GM21447 (cell line): ENCODE data around the gene TESK2.
A peak's percentile ranks its signal among the peaks of the same experiment; 100 is the strongest.
"Not testable (repeated sequence)": the region's sequence is repeated elsewhere in the genome, so short reads cannot be mapped to it uniquely, and the experiment has no call there.

ENCODE experiments used
- ATAC-seq: cut with Tn5 transposase; IDR thresholded peaks from one replicate; pipeline ENCODE4 v1.9.1; 2021; ENCODE audit not compliant: unreplicated experiment

Gene TESK2

GRCh38 chr1:45421935-45422334 lies 69.0 kb downstream of the TESK2 start:
- ATAC-seq: no peak

GRCh38 chr1:45414746-45415145 lies 76.2 kb downstream of the TESK2 start:
- no peak for ATAC-seq

- no peak for ATAC-seq
Measured at GRCh38 chr1:45412899-45413298, 78.1 kb downstream of the TESK2 start.

- no peak for ATAC-seq
Measured at GRCh38 chr1:45411510-45411899, 79.5 kb downstream of the TESK2 start.

GRCh38 chr1:45410850-45411509 lies 80.0 kb downstream of the TESK2 start:
- ATAC-seq: no peak

GRCh38 chr1:45409276-45409675 lies 81.7 kb downstream of the TESK2 start:
- ATAC-seq: no peak

GRCh38 chr1:45407629-45408287 lies 83.2 kb downstream of the TESK2 start:
- ATAC-seq: no peak

- ATAC-seq: no peak
Measured at GRCh38 chr1:45405636-45406035, 85.3 kb downstream of the TESK2 start.

- no peak for ATAC-seq
Measured at GRCh38 chr1:45403718-45404117, 87.2 kb downstream of the TESK2 start.

GRCh38 chr1:45403298-45403697 lies 87.7 kb downstream of the TESK2 start:
- ATAC-seq: no peak

- no peak for ATAC-seq
Measured at GRCh38 chr1:45401524-45401923, 89.4 kb downstream of the TESK2 start.

GRCh38 chr1:45400049-45400448 lies 90.9 kb downstream of the TESK2 start:
- no peak for ATAC-seq

GRCh38 chr1:45397285-45397684 lies 93.7 kb downstream of the TESK2 start:
- ATAC-seq: no peak

GRCh38 chr1:45395582-45395981 lies 95.4 kb downstream of the TESK2 start:
- no peak for ATAC-seq

- ATAC-seq: no peak
Measured at GRCh38 chr1:45395051-45395450, 95.9 kb downstream of the TESK2 start.

GRCh38 chr1:45394342-45394741 lies 96.6 kb downstream of the TESK2 start:
- ATAC-seq: peak; percentile 77

GRCh38 chr1:45393718-45394302 lies 97.2 kb downstream of the TESK2 start:
- ATAC-seq: peak; percentile 70

- ATAC-seq: no peak
Measured at GRCh38 chr1:45386219-45386618, 104.7 kb downstream of the TESK2 start.

GRCh38 chr1:45385302-45385701 lies 105.7 kb downstream of the TESK2 start:
- no peak for ATAC-seq

- not testable (repeated sequence) for ATAC-seq
Measured at GRCh38 chr1:45384213-45384612, 106.8 kb downstream of the TESK2 start.

- ATAC-seq: no peak
Measured at GRCh38 chr1:45383191-45383590, 107.8 kb downstream of the TESK2 start.

GRCh38 chr1:45381243-45381642 lies 109.7 kb downstream of the TESK2 start:
- ATAC-seq: no peak
